ENCODE measurements around the gene KRTAP1-4.

Gene KRTAP1-4

GRCh38 chr17:40993084-40993483 lies 36.9 kb downstream of the KRTAP1-4 start:
- no peak overlapping the region for H3K4me3 ChIP-seq (replicated peaks; ENCODE audit: low read depth, low read length)
- no peak for DNase-seq (ENCODE audit: low read depth)
- TF ChIP-seq CTCF (IDR thresholded peaks at IDR 0.05; ENCODE audit: low read length, missing control alignments): no peak

GRCh38 chr17:40992666-40993065 lies 37.3 kb downstream of the KRTAP1-4 start:
- no peak overlapping the region for H3K4me3 ChIP-seq (replicated peaks; ENCODE audit: low read depth, low read length)
- no peak for DNase-seq (ENCODE audit: low read depth)
- TF ChIP-seq CTCF (IDR thresholded peaks at IDR 0.05; ENCODE audit: low read length, missing control alignments): no peak

GRCh38 chr17:40986920-40987319 lies 43.1 kb downstream of the KRTAP1-4 start:
- TF ChIP-seq CTCF (IDR thresholded peaks at IDR 0.05; ENCODE audit: low read length, missing control alignments): no peak
- DNase-seq (ENCODE audit: low read depth): no peak
- H3K4me3 ChIP-seq (replicated peaks; ENCODE audit: low read depth, low read length): no peak overlapping the region

GRCh38 chr17:40984226-40984625 lies 45.8 kb downstream of the KRTAP1-4 start, which contains the start of gene KRT40:
TSS of gene KRT40 (minus strand) at chr17:40984326. CDS start at chr17:40984273, 53 bp downstream.
- H3K4me3 ChIP-seq (replicated peaks; ENCODE audit: low read depth, low read length): no peak within 1 kb of the TSS
- no peak for DNase-seq (ENCODE audit: low read depth)
- TF ChIP-seq CTCF (IDR thresholded peaks at IDR 0.05; ENCODE audit: low read length, missing control alignments): no peak

- H3K4me3 ChIP-seq (replicated peaks; ENCODE audit: low read depth, low read length): no peak overlapping the region
- no peak for TF ChIP-seq CTCF (IDR thresholded peaks at IDR 0.05; ENCODE audit: low read length, missing control alignments)
- no peak for DNase-seq (ENCODE audit: low read depth)
Measured at GRCh38 chr17:40981115-40981514, 48.9 kb downstream of the KRTAP1-4 start.

- no peak for TF ChIP-seq CTCF (IDR thresholded peaks at IDR 0.05; ENCODE audit: low read length, missing control alignments)
- DNase-seq (ENCODE audit: low read depth): peak; percentile 1
- no peak overlapping the region for H3K4me3 ChIP-seq (replicated peaks; ENCODE audit: low read depth, low read length)
Measured at GRCh38 chr17:40980596-40980995, 49.4 kb downstream of the KRTAP1-4 start.

GRCh38 chr17:40980117-40980516 lies 49.9 kb downstream of the KRTAP1-4 start:
- no peak for TF ChIP-seq CTCF (IDR thresholded peaks at IDR 0.05; ENCODE audit: low read length, missing control alignments)
- no peak overlapping the region for H3K4me3 ChIP-seq (replicated peaks; ENCODE audit: low read depth, low read length)
- no peak for DNase-seq (ENCODE audit: low read depth)
